Loucy (cell line): ENCODE results near the gene ZNF609.

Source experiments
- H2AFZ ChIP-seq: fragments of 200-600 bp; sonication (generic); 2 replicates; pipeline ENCODE4 v1.6.0; 2016; ENCODE audit warnings: antibody characterized with exemption, mild to moderate bottlenecking, low read length, moderate library complexity
- H3F3A ChIP-seq: fragments of 200-600 bp; 2 replicates; pipeline ENCODE4 v1.6.0; 2016; ENCODE audit warnings: antibody characterized with exemption, low read depth, mild to moderate bottlenecking
- H3K27me3 ChIP-seq: fragments of 200-600 bp; sonication (generic); 2 replicates; pipeline ENCODE4 v1.6.1; 2014; ENCODE audit warnings: low read length, mild to moderate bottlenecking; ENCODE audit not compliant: insufficient read depth, poor library complexity, severe bottlenecking
- H3K36me3 ChIP-seq: fragments of 200-600 bp; sonication (generic); 2 replicates; pipeline ENCODE4 v1.6.1; 2016; ENCODE audit warnings: low read length; ENCODE audit not compliant: insufficient read depth
- H3K4me1 ChIP-seq: fragments of 200-600 bp; sonication (generic); 2 replicates; pipeline ENCODE4 v1.5.1; 2014; ENCODE audit warnings: low read length, mild to moderate bottlenecking; ENCODE audit not compliant: insufficient read depth, poor library complexity, severe bottlenecking
- H3K4me2 ChIP-seq: fragments of 200-600 bp; sonication (generic); 2 replicates; pipeline ENCODE4 v1.6.0; 2014; ENCODE audit warnings: antibody characterized with exemption, low read length, low read depth, mild to moderate bottlenecking; ENCODE audit not compliant: poor library complexity, severe bottlenecking
- H3K4me3 ChIP-seq: fragments of 200-600 bp; sonication (generic); 2 replicates; pipeline ENCODE4 v1.5.1; 2014; ENCODE audit warnings: low read length, mild to moderate bottlenecking, mixed read lengths; ENCODE audit not compliant: poor library complexity, severe bottlenecking
- H3K79me2 ChIP-seq: fragments of 200-600 bp; sonication (generic); 2 replicates; pipeline ENCODE4 v1.6.1; 2014; ENCODE audit warnings: low read length; ENCODE audit not compliant: insufficient read depth
- H3K9ac ChIP-seq: fragments of 200-600 bp; sonication (generic); 2 replicates; pipeline ENCODE4 v1.6.0; 2014; ENCODE audit warnings: mild to moderate bottlenecking, low read depth, low read length, moderate library complexity; ENCODE audit not compliant: poor library complexity, severe bottlenecking
- H3K9me2 ChIP-seq: fragments of 200-600 bp; sonication (generic); replicated peaks from 2 replicates; pipeline ENCODE4 v1.6.1; 2016; ENCODE audit warnings: low read depth, low read length, mixed read lengths
- H3K9me3 ChIP-seq: fragments of 200-600 bp; sonication (generic); 2 replicates; pipeline ENCODE4 v1.6.1; 2014; ENCODE audit warnings: mild to moderate bottlenecking, antibody characterized with exemption, low read length, low read depth; ENCODE audit not compliant: insufficient read depth
- H4K20me1 ChIP-seq: fragments of 200-600 bp; sonication (generic); 2 replicates; pipeline ENCODE4 v1.6.0; 2014; ENCODE audit warnings: antibody characterized with exemption, low read length, mild to moderate bottlenecking; ENCODE audit not compliant: insufficient read depth, poor library complexity, severe bottlenecking
- CTCF ChIP-seq: fragments of 200-600 bp; sonication (generic); conservative IDR thresholded peaks from 2 replicates; pipeline ENCODE4 v1.5.1; 2014; ENCODE audit warnings: mild to moderate bottlenecking, antibody characterized with exemption, low read length
- EZH2phosphoT487 ChIP-seq: fragments of 200-600 bp; IDR thresholded peaks from 2 replicates; pipeline ENCODE4 v1.6.1; 2018; ENCODE audit warnings: antibody characterized with exemption, mild to moderate bottlenecking, moderate library complexity, borderline replicate concordance

Gene ZNF609

GRCh38 chr15:64507293-64507802 is 47.0 kb downstream of the ZNF609 start:
- TF ChIP-seq CTCF (no peak), EZH2phosphoT487 (no peak)
- H3K4me2 ChIP-seq: peak overlapping the region; percentile 40
- H3F3A ChIP-seq: peaks cover 2% of the 10 kb centered on the region; the same call in 1 of the 2 replicates

GRCh38 chr15:64507845-64508244 is 47.5 kb downstream of the ZNF609 start:
- H4K20me1 ChIP-seq: peaks cover 44% of the 10 kb centered on the region
- peaks cover 11% of the 10 kb centered on the region; the same call in 1 of the 2 replicates for H3K36me3 ChIP-seq
- TF ChIP-seq EZH2phosphoT487 (no peak), CTCF (no peak)
- peaks cover 2% of the 10 kb centered on the region; the same call in 1 of the 2 replicates for H3F3A ChIP-seq
- H3K27me3 ChIP-seq: no peaks in the 10 kb centered on the region
- H3K4me2 ChIP-seq: peak overlapping the region; percentile 40
- no peaks in the 10 kb centered on the region for H3K9me2 ChIP-seq
- no peaks in the 10 kb centered on the region for H3K9me3 ChIP-seq
- no peak overlapping the region for H2AFZ ChIP-seq
- H3K9ac ChIP-seq: no peak overlapping the region
- H3K4me1 ChIP-seq: peaks cover 39% of the 10 kb centered on the region
- peaks cover 88% of the 10 kb centered on the region for H3K79me2 ChIP-seq
- no peak overlapping the region for H3K4me3 ChIP-seq

More at GRCh38 chr15:64507293-64507802, 47.0 kb downstream of the ZNF609 start:
- Histone ChIP-seq H3K9ac (no peak overlapping the region), H3K36me3 (peaks cover 11% of the 10 kb centered on the region; the same call in 1 of the 2 replicates), H3K4me3 (no peak overlapping the region), H3K4me1 (peaks cover 44% of the 10 kb centered on the region), H3K27me3 (no peaks in the 10 kb centered on the region), H2AFZ (no peak overlapping the region), H3K9me2 (no peaks in the 10 kb centered on the region), H4K20me1 (peaks cover 46% of the 10 kb centered on the region), H3K79me2 (peaks cover 89% of the 10 kb centered on the region), H3K9me3 (no peaks in the 10 kb centered on the region)

- Histone ChIP-seq H3K27me3 (no peaks in the 10 kb centered on the region), H2AFZ (no peak overlapping the region), H3K9me3 (no peaks in the 10 kb centered on the region), H3K36me3 (peaks cover 13% of the 10 kb centered on the region; the same call in 1 of the 2 replicates), H3K4me1 (peaks cover 5% of the 10 kb centered on the region), H3K4me2 (no peak overlapping the region), H3K79me2 (peaks cover 98% of the 10 kb centered on the region), H3F3A (no peaks in the 10 kb centered on the region), H3K9me2 (no peaks in the 10 kb centered on the region), H3K9ac (no peak overlapping the region), H3K4me3 (no peak overlapping the region), H4K20me1 (peaks cover 34% of the 10 kb centered on the region)
- TF ChIP-seq CTCF (no peak), EZH2phosphoT487 (no peak)
Observed at GRCh38 chr15:64513823-64514222, 53.4 kb downstream of the ZNF609 start.
